ENCODE results near the gene LRRC71.

LRRC71 gene

DNA sequence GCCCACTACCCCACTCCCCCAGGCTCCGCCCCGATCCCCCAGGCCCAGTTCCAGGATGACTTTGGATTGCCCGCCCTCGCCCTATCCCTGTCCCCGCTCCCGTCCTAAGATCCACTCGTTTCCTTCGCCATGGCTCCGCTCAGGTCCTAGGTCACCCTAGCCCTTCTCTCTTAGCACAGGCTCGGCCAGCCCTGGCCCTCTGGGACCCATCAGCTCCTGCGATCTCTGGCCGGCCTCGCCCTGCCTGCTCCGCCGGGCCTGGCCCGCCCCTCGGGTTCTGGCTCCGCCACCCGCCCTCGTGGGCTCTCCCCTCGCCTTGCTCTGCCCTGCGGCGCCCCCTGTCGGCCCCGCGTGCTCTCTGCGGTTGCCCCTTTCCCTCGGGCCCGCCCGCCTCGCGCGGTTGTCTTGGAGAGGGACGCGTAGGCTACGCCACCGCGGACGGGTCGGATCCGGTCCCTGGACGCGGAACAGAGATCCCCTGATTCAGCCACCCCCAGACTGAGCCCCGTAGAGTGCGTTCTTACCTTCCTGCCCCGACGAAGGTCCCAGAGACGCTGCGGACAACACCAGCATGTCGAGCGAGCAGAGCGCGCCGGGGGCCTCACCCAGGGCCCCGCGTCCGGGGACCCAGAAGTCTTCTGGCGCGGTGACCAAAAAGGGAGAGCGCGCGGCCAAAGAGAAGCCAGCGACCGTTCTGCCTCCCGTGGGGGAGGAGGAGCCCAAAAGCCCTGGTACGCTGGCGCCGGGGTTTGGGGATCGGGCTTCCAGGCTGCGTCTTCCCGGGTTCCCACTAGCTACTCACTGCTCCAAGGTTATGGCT is at the start of gene LRRC71:
LRRC71 (plus strand) TSS at position 400 of the 820 bp plus-strand sequence; CDS start at position 572, 172 bp downstream.
- DNase-seq (ENCODE audit: low read depth), result peak; percentile 69
- peak within 1 kb of the TSS; percentile 49 for H3K4me3 ChIP-seq (ENCODE audit: low read length)

DNA sequence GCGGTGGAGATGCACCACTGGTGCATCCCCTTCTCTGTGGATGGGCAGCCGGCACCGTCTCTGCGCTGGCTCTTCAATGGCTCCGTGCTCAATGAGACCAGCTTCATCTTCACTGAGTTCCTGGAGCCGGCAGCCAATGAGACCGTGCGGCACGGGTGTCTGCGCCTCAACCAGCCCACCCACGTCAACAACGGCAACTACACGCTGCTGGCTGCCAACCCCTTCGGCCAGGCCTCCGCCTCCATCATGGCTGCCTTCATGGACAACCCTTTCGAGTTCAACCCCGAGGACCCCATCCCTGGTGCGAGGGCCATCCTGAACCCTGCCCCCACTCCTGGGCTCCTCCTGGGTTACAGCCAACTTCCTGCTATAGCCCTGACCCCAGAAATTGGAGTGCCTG is 46.8 kb upstream of the LRRC71 start:
- TF ChIP-seq, protein P1, sequence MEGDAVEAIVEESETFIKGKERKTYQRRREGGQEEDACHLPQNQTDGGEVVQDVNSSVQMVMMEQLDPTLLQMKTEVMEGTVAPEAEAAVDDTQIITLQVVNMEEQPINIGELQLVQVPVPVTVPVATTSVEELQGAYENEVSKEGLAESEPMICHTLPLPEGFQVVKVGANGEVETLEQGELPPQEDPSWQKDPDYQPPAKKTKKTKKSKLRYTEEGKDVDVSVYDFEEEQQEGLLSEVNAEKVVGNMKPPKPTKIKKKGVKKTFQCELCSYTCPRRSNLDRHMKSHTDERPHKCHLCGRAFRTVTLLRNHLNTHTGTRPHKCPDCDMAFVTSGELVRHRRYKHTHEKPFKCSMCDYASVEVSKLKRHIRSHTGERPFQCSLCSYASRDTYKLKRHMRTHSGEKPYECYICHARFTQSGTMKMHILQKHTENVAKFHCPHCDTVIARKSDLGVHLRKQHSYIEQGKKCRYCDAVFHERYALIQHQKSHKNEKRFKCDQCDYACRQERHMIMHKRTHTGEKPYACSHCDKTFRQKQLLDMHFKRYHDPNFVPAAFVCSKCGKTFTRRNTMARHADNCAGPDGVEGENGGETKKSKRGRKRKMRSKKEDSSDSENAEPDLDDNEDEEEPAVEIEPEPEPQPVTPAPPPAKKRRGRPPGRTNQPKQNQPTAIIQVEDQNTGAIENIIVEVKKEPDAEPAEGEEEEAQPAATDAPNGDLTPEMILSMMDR (conservative IDR thresholded peaks at IDR 0.05; ENCODE audit: low read length), result no peak
- H3K4me3 ChIP-seq (ENCODE audit: low read length), result no peak overlapping the region
- DNase-seq (ENCODE audit: low read depth), result no peak

More for the DNA sequence above, at the start of gene LRRC71:
- TF ChIP-seq, protein P1 (conservative IDR thresholded peaks at IDR 0.05; ENCODE audit: low read length), result peak; percentile 63

DNA sequence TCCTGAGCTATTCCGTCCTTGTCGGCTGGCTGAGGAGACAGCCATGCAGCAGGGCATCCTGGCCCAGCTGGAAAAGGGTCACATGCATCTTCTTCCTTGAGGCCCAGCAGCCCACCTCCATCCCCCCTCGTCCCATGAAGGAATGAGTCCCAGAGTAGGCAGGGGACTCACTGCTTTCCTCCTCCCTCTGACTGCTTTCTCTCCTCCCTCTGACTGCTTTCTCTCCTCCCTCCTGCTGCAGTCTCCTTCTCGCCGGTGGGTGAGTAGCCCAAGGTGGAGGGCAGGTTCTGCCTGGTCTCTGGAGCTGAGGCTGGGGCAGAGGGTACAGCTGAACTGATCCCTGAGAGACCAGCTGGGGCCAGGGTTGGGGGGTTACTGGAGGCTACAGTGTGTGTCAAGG is 46.3 kb upstream of the LRRC71 start:
- no peak for DNase-seq (ENCODE audit: low read depth)
- TF ChIP-seq, protein P1 (conservative IDR thresholded peaks at IDR 0.05; ENCODE audit: low read length), result no peak
- no peak overlapping the region for H3K4me3 ChIP-seq (ENCODE audit: low read length)

DNA sequence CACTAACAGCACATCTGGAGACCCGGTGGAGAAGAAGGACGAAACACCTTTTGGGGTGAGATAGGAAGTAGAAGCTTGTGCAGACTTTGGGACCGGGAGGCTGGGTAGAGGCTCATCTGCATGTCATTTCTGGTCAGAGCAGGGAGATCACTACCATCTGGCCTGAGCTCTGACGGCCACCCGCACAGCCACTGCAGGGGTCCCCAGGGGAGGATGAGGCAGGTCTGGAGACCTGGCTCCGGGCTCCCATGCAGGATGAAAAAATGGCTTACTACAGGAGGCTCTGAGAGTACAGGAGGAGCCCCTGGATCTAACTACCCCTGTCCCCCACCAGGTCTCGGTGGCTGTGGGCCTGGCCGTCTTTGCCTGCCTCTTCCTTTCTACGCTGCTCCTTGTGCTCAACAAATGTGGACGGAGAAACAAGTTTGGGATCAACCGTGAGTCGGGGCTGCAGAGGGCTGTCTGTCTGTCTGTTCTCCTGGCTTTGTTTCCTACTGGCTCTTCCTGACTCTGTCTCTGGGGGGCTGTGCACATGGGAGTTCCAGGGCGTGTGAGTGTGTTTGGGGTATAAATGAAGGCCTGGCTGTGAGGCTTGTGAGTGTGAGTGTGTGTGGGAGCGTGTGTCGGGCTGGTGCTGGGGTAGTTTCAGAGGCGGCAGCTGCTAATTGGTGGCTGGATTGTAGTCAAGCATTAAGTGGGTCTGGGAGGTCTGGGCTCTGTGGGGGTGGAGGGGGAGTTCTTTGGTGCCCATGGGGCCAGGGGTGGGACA is 45.7 kb upstream of the LRRC71 start:
- H3K4me3 ChIP-seq (ENCODE audit: low read length), result no peak overlapping the region
- no peak for DNase-seq (ENCODE audit: low read depth)
- TF ChIP-seq, protein P1 (conservative IDR thresholded peaks at IDR 0.05; ENCODE audit: low read length), result no peak

DNA sequence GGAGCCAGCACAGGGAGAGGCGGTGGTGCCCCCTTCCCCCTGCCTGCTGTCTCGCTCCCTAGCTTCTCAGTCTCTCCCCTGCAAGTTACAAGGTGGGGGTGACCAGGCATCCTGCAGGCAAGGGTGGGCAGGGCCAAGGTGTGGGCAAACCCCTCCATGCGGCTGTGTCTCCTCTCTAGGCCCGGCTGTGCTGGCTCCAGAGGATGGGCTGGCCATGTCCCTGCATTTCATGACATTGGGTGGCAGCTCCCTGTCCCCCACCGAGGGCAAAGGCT is 45.2 kb upstream of the LRRC71 start:
- no peak overlapping the region for H3K4me3 ChIP-seq (ENCODE audit: low read length)
- TF ChIP-seq, protein P1 (conservative IDR thresholded peaks at IDR 0.05; ENCODE audit: low read length), result no peak
- DNase-seq (ENCODE audit: low read depth), result no peak

DNA sequence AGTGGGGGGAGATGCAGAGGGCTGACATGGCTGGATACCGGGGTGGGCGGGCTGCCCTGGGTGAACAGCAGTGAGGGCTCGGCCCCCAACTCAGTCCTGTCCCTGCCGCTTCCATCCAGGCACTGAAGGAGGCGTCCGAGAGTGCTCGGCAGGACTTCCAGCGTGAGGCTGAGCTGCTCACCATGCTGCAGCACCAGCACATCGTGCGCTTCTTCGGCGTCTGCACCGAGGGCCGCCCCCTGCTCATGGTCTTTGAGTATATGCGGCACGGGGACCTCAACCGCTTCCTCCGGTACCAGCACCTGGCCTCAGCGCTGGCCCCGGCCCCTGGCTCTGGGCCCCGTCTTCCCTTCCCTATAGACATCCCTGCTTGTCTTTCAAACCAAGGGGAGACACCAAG is 44.2 kb upstream of the LRRC71 start:
- TF ChIP-seq, protein P1 (conservative IDR thresholded peaks at IDR 0.05; ENCODE audit: low read length), result peak; percentile 7; the same call in 1 of the 2 replicates
- H3K4me3 ChIP-seq (ENCODE audit: low read length), result no peak overlapping the region
- DNase-seq (ENCODE audit: low read depth), result no peak
